H9 (cell line): ENCODE measurements around the gene RNF17. TPM values are rescaled to one million over a fixed set of nuclear protein-coding genes. Genes with fewer than 3 reads are reported as not detected.

Experiments
- DNase-seq: peaks from one replicate; pipeline ENCODE4 v3.0.0-alpha.2; 2017
- H2AFZ ChIP-seq: one replicate; pipeline ENCODE4 v1.6.1; 2013; ENCODE audit warnings: mild to moderate bottlenecking, low read length, control low read depth, moderate library complexity
- H2AK5ac ChIP-seq: 2 replicates; pipeline ENCODE4 v1.6.1; 2013; ENCODE audit warnings: low read length, control low read depth, mixed read lengths; ENCODE audit not compliant: insufficient read length
- H2BK120ac ChIP-seq: one replicate; pipeline ENCODE4 v1.6.1; 2013; ENCODE audit warnings: low read depth, mild to moderate bottlenecking, low read length, control low read depth, inconsistent platforms; ENCODE audit not compliant: poor library complexity, severe bottlenecking
- H2BK12ac ChIP-seq: 2 replicates; pipeline ENCODE4 v1.6.1; 2013; ENCODE audit warnings: low read length, control low read depth, mixed read lengths, low read depth; ENCODE audit not compliant: insufficient read length
- H2BK15ac ChIP-seq: 2 replicates; pipeline ENCODE4 v1.6.1; 2013; ENCODE audit warnings: low read depth, low read length, control low read depth
- H2BK20ac ChIP-seq: one replicate; pipeline ENCODE4 v1.6.1; 2013; ENCODE audit warnings: low read depth, mild to moderate bottlenecking, low read length, control low read depth, inconsistent platforms; ENCODE audit not compliant: poor library complexity, severe bottlenecking
- H2BK5ac ChIP-seq: 2 replicates; pipeline ENCODE4 v1.6.1; 2013; ENCODE audit warnings: low read length, control low read depth, mixed read lengths; ENCODE audit not compliant: insufficient read length
- H3K14ac ChIP-seq: 2 replicates; pipeline ENCODE4 v1.6.1; 2013; ENCODE audit warnings: low read length, control low read depth; ENCODE audit not compliant: insufficient read depth
- H3K18ac ChIP-seq: 2 replicates; pipeline ENCODE4 v1.6.1; 2013; ENCODE audit warnings: low read depth, mild to moderate bottlenecking, mixed read lengths, low read length, control low read depth; ENCODE audit not compliant: insufficient read length
- H3K23ac ChIP-seq: 2 replicates; pipeline ENCODE4 v1.6.1; 2013; ENCODE audit warnings: low read length, control low read depth, mixed read lengths, low read depth; ENCODE audit not compliant: insufficient read length
- H3K23me2 ChIP-seq: 2 replicates; pipeline ENCODE4 v1.6.1; 2013; ENCODE audit warnings: low read depth, mild to moderate bottlenecking, mixed read lengths, low read length, control low read depth; ENCODE audit not compliant: insufficient read length, poor library complexity, severe bottlenecking
- H3K27ac ChIP-seq: 2 replicates; pipeline ENCODE4 v1.5.1; 2013; ENCODE audit warnings: low read length, control low read depth, mixed read lengths, low read depth; ENCODE audit not compliant: insufficient read length
- H3K27me3 ChIP-seq: 2 replicates; pipeline ENCODE4 v1.6.1; 2013; ENCODE audit warnings: low read length, control low read depth, inconsistent platforms; ENCODE audit not compliant: insufficient read depth
- H3K4ac ChIP-seq: 2 replicates; pipeline ENCODE4 v1.6.1; 2013; ENCODE audit warnings: low read depth, mild to moderate bottlenecking, control low read depth, inconsistent platforms, low read length, moderate library complexity
- H3K4me1 ChIP-seq: 2 replicates; pipeline ENCODE4 v1.6.1; 2013; ENCODE audit warnings: low read length, control low read depth, inconsistent platforms; ENCODE audit not compliant: insufficient read depth
- H3K4me2 ChIP-seq: 2 replicates; pipeline ENCODE4 v1.6.1; 2013; ENCODE audit warnings: low read length, control low read depth, mixed read lengths; ENCODE audit not compliant: insufficient read length, insufficient read depth
- H3K56ac ChIP-seq: 2 replicates; pipeline ENCODE4 v1.6.1; 2013; ENCODE audit warnings: low read depth, mild to moderate bottlenecking, mixed read lengths, low read length, control low read depth; ENCODE audit not compliant: insufficient read length
- H3K79me1 ChIP-seq: 2 replicates; pipeline ENCODE4 v1.6.1; 2013; ENCODE audit warnings: low read depth, mild to moderate bottlenecking, moderate library complexity, low read length, control low read depth, inconsistent platforms; ENCODE audit not compliant: insufficient read depth, poor library complexity, severe bottlenecking
- H3K79me2 ChIP-seq: 2 replicates; pipeline ENCODE4 v1.6.1; 2013; ENCODE audit warnings: low read length, control low read depth, inconsistent platforms; ENCODE audit not compliant: insufficient read depth
- H3K9ac ChIP-seq: 2 replicates; pipeline ENCODE4 v1.6.1; 2013; ENCODE audit warnings: low read length, control low read depth, mixed read lengths; ENCODE audit not compliant: insufficient read length; ENCODE audit errors: extremely low read depth
- H3K9me3 ChIP-seq: one replicate; pipeline ENCODE4 v1.6.1; 2013; ENCODE audit warnings: low read depth, low read length, inconsistent platforms; ENCODE audit not compliant: control insufficient read depth
- H3T11ph ChIP-seq: one replicate; pipeline ENCODE4 v1.6.1; 2013; ENCODE audit warnings: mild to moderate bottlenecking, low read length, control low read depth, inconsistent platforms
- H4K20me1 ChIP-seq: one replicate; pipeline ENCODE4 v1.6.1; 2013; ENCODE audit not compliant: control insufficient read depth, insufficient read length, insufficient read depth
- H4K5ac ChIP-seq: 2 replicates; pipeline ENCODE4 v1.6.1; 2013; ENCODE audit warnings: low read depth, mild to moderate bottlenecking, mixed read lengths, low read length, control low read depth; ENCODE audit not compliant: insufficient read length
- H4K8ac ChIP-seq: replicated peaks from 2 replicates; pipeline ENCODE4 v1.6.1; 2013; ENCODE audit warnings: low read length, control low read depth, mixed read lengths, low read depth; ENCODE audit not compliant: insufficient read length
- H4K91ac ChIP-seq: 2 replicates; pipeline ENCODE4 v1.6.1; 2013; ENCODE audit warnings: low read depth, mild to moderate bottlenecking, moderate library complexity, mixed read lengths, low read length, control low read depth; ENCODE audit not compliant: insufficient read length
- H3K27ac Mint-ChIP-seq, 3 experiments: 2 replicates in 2 of 3; 3 replicates in 1 of 3; pipeline ENCODE4 v1.8.0; 2020 to 2021; ENCODE audit warnings: mixed read lengths in 3 of 3, mild to moderate bottlenecking in 1 of 3, moderate library complexity in 1 of 3
- H3K27me3 Mint-ChIP-seq: 2 replicates; pipeline ENCODE4 v1.8.0; 2021; ENCODE audit warnings: low read depth, mild to moderate bottlenecking, moderate library complexity, mixed read lengths
- H3K36me3 Mint-ChIP-seq, 3 experiments: 2 replicates in 2 of 3; 3 replicates in 1 of 3; pipeline ENCODE4 v1.8.0; 2020 to 2021; ENCODE audit warnings: low read depth in 3 of 3, mixed read lengths in 3 of 3; ENCODE audit not compliant: insufficient read depth in 1 of 3
- H3K4me1 Mint-ChIP-seq, 2 experiments: 2 replicates each; pipeline ENCODE4 v1.8.0; 2020; ENCODE audit warnings: mixed read lengths in 2 of 2
- H3K4me3 Mint-ChIP-seq, 2 experiments: 2 replicates in 1 of 2; 3 replicates in 1 of 2; pipeline ENCODE4 v1.8.0; 2020 to 2021; ENCODE audit warnings: mild to moderate bottlenecking in 2 of 2, mixed read lengths in 2 of 2, moderate library complexity in 1 of 2
- H3K9me3 Mint-ChIP-seq, 2 experiments: 2 replicates in 1 of 2; 3 replicates in 1 of 2; pipeline ENCODE4 v1.8.0; 2020; ENCODE audit warnings: mild to moderate bottlenecking in 2 of 2, mixed read lengths in 2 of 2, moderate library complexity in 1 of 2
- WGBS: extraction: QIAGEN DNeasy Blood & Tissue Kit; methylation state at CpG from one replicate; pipeline ENCODE4 v1.1.7; 2013; ENCODE audit warnings: missing lambda C conversion rate, low lambda C conversion rate, mixed read lengths; ENCODE audit not compliant: insufficient read length; ENCODE audit errors: extremely low coverage; 5-methylcytosine and 5-hydroxymethylcytosine counted together
- total RNA-seq: library from RNA; stranded (reverse); gene quantifications from 2 replicates; pipeline ENCODE4 v1.2.1, GENCODE V29; 2021
- TF ChIP-seq, protein P1 (sequence below): fragments of 200-600 bp; sonication (generic); conservative IDR thresholded peaks from 3 replicates; pipeline ENCODE4 v1.8.0; 2021; ENCODE audit warnings: antibody characterized with exemption, mild to moderate bottlenecking

The RNF17 gene
- total RNA-seq, 1 experiment from 2014 or later, result not detected

DNA sequence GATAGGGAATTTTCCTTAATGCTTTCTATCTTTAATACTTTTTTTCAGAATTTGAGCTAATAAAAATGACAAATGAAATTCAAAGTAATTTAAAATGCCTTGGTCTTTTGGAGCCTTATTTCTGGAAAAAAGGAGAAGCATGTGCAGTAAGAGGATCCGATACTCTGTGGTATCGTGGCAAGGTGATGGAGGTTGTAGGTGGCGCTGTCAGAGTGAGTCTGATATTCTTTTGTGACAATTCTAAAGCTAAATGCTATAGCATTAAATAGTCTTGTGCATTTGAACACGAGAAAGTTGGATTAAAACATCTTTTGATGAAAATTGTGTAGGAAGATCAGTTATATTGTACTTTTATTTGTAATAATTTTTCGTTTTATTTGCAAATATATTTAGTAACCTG, 95.0 kb downstream of the RNF17 start:
- TF ChIP-seq, protein P1, sequence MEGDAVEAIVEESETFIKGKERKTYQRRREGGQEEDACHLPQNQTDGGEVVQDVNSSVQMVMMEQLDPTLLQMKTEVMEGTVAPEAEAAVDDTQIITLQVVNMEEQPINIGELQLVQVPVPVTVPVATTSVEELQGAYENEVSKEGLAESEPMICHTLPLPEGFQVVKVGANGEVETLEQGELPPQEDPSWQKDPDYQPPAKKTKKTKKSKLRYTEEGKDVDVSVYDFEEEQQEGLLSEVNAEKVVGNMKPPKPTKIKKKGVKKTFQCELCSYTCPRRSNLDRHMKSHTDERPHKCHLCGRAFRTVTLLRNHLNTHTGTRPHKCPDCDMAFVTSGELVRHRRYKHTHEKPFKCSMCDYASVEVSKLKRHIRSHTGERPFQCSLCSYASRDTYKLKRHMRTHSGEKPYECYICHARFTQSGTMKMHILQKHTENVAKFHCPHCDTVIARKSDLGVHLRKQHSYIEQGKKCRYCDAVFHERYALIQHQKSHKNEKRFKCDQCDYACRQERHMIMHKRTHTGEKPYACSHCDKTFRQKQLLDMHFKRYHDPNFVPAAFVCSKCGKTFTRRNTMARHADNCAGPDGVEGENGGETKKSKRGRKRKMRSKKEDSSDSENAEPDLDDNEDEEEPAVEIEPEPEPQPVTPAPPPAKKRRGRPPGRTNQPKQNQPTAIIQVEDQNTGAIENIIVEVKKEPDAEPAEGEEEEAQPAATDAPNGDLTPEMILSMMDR, result no peak
- Histone ChIP-seq H3K9me3 (no peaks in the 10 kb centered on the region), H3K27ac (no peak overlapping the region), H3K4me2 (no peak overlapping the region), H2BK5ac (no peak overlapping the region), H4K20me1 (no peaks in the 10 kb centered on the region), H3K4me1 (no peaks in the 10 kb centered on the region), H3K56ac (no peak overlapping the region), H2BK120ac (no peak overlapping the region), H3K79me1 (no peaks in the 10 kb centered on the region), H3K23me2 (no peaks in the 10 kb centered on the region), H2BK12ac (no peak overlapping the region), H2BK20ac (no peak overlapping the region), H2AFZ (no peak overlapping the region), H3K4ac (no peak overlapping the region), H3K18ac (no peak overlapping the region), H3K79me2 (no peaks in the 10 kb centered on the region), H2AK5ac (no peak overlapping the region), H4K91ac (no peak overlapping the region), H4K5ac (no peak overlapping the region), H3K27me3 (no peaks in the 10 kb centered on the region), H4K8ac (no peak overlapping the region), H3T11ph (no peak overlapping the region), H3K23ac (no peak overlapping the region), H3K14ac (no peak overlapping the region), H3K9ac (no peak overlapping the region), H2BK15ac (no peak overlapping the region)
- Mint-ChIP-seq H3K36me3 (no peaks in the 10 kb centered on the region), H3K9me3 (no peaks in the 10 kb centered on the region), H3K4me1 (peaks cover 0 to 3% of the 10 kb centered on the region in 2 experiments; a peak in 2 of 4 replicates), H3K27me3 (no peaks in the 10 kb centered on the region), H3K27ac (no peak overlapping the region), H3K4me3 (no peak overlapping the region)
- no CpG with 5 or more reads among the region's 5 CpGs for WGBS
- DNase-seq, result no peak
